Placental pericyte (primary cell): ENCODE results near the gene PRUNE2. TPM values are rescaled to one million over a fixed set of nuclear protein-coding genes. Genes with fewer than 3 reads are reported as not detected.

Experiments used
- small RNA-seq: library from RNA; depleted of rRNA; stranded (forward); fragments of <200 nt; gene quantifications from one replicate; pipeline ENCODE3, GENCODE V24; 2012; ENCODE audit warnings: low replicate concordance
- total RNA-seq: library from RNA; depleted of rRNA; stranded (reverse); fragments of >200 nt; gene quantifications from 2 replicates; pipeline ENCODE4 v1.2.3, GENCODE V29; 2012

PRUNE2 gene
- total RNA-seq: 0.72 and 1.1 TPM in 2 replicates

GRCh38 chr9:76905791-76906646, at the start of gene PRUNE2:
Gene PRUNE2 (minus strand): TSS chr9:76906114. CDS start chr9:76905963, 151 bp downstream.

GRCh38 chr9:76764138-76764537, 141.8 kb downstream of the PRUNE2 start, which contains the start of gene PCA3:
Gene PCA3 (plus strand): TSS chr9:76764438.

Small RNAs within 50 kb of the gene (small RNA-seq; reads per million reads assigned to genes)
- gene AL359314.1: not detected

Other genes with a start within 250 kb of the PRUNE2 start
- gene PCA3, start 141.7 kb downstream of the PRUNE2 start, total RNA-seq: not detected in 2 replicates
- not detected in 2 replicates for gene FOXB2, start 113.5 kb upstream of the PRUNE2 start, total RNA-seq